ENCODE data around the gene SPATS2L.

GRCh38 chr2:200297989-200298388 is 8.5 kb upstream of the SPATS2L start:
- TF ChIP-seq, protein P1, sequence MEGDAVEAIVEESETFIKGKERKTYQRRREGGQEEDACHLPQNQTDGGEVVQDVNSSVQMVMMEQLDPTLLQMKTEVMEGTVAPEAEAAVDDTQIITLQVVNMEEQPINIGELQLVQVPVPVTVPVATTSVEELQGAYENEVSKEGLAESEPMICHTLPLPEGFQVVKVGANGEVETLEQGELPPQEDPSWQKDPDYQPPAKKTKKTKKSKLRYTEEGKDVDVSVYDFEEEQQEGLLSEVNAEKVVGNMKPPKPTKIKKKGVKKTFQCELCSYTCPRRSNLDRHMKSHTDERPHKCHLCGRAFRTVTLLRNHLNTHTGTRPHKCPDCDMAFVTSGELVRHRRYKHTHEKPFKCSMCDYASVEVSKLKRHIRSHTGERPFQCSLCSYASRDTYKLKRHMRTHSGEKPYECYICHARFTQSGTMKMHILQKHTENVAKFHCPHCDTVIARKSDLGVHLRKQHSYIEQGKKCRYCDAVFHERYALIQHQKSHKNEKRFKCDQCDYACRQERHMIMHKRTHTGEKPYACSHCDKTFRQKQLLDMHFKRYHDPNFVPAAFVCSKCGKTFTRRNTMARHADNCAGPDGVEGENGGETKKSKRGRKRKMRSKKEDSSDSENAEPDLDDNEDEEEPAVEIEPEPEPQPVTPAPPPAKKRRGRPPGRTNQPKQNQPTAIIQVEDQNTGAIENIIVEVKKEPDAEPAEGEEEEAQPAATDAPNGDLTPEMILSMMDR (IDR thresholded peaks at IDR 0.05), result no peak
- TF ChIP-seq POLR2A (IDR thresholded peaks at IDR 0.05), result no peak
